ACC112 (cell line): ENCODE measurements around the gene DSC2.
"Not testable (repeated sequence)": the region's sequence is repeated elsewhere in the genome, so short reads cannot be mapped to it uniquely, and the experiment has no call there.

ENCODE experiments used
- H2AFZ ChIP-seq: fragments of 200-600 bp; sonication (generic); one replicate; pipeline ENCODE4 v1.6.0; 2017; ENCODE audit warnings: antibody characterized with exemption, low read length; ENCODE audit not compliant: unreplicated experiment
- H3K27ac ChIP-seq: fragments of 200-600 bp; sonication (generic); 2 replicates; pipeline ENCODE4 v1.5.1; 2014; ENCODE audit warnings: low read depth, mild to moderate bottlenecking, antibody characterized with exemption, low read length, moderate library complexity
- H3K27me3 ChIP-seq: fragments of 200-600 bp; sonication (generic); 2 replicates; pipeline ENCODE4 v1.6.1; 2014; ENCODE audit warnings: mild to moderate bottlenecking, antibody characterized with exemption, low read length, moderate library complexity, mixed read lengths; ENCODE audit not compliant: insufficient read depth
- H3K36me3 ChIP-seq: fragments of 200-600 bp; sonication (generic); 2 replicates; pipeline ENCODE4 v1.6.1; 2016; ENCODE audit warnings: mild to moderate bottlenecking, antibody characterized with exemption, low read length, moderate library complexity, mixed read lengths; ENCODE audit not compliant: insufficient read depth
- H3K4me1 ChIP-seq: fragments of 200-600 bp; sonication (generic); one replicate; pipeline ENCODE4 v1.6.1; 2016; ENCODE audit warnings: low read length, mixed read lengths; ENCODE audit not compliant: insufficient read depth, unreplicated experiment, control insufficient read depth
- H3K4me3 ChIP-seq: fragments of 200-600 bp; sonication (generic); 2 replicates; pipeline ENCODE4 v1.5.1; 2014; ENCODE audit warnings: mild to moderate bottlenecking, low read depth, low read length
- H3K79me2 ChIP-seq: fragments of 200-600 bp; sonication (generic); one replicate; pipeline ENCODE4 v1.6.0; 2016; ENCODE audit warnings: low read length; ENCODE audit not compliant: control insufficient read depth, unreplicated experiment, insufficient read depth

The DSC2 gene

GRCh38 chr18:31015715-31016434, 86.3 kb downstream of the DSC2 start:
- no peak overlapping the region for H2AFZ ChIP-seq
- H3K4me3 ChIP-seq: no peak overlapping the region
- no peaks in the 10 kb centered on the region for H3K36me3 ChIP-seq
- H3K27me3 ChIP-seq: no peaks in the 10 kb centered on the region
- H3K4me1 ChIP-seq: no peaks in the 10 kb centered on the region
- no peaks in the 10 kb centered on the region for H3K79me2 ChIP-seq
- no peak overlapping the region for H3K27ac ChIP-seq

GRCh38 chr18:31011455-31011854, 90.8 kb downstream of the DSC2 start:
- not testable (repeated sequence) for H2AFZ ChIP-seq, H3K4me1 ChIP-seq, H3K27me3 ChIP-seq, H3K36me3 ChIP-seq, H3K79me2 ChIP-seq, H3K4me3 ChIP-seq, H3K27ac ChIP-seq

- no peaks in the 10 kb centered on the region for H3K36me3 ChIP-seq
- H3K4me1 ChIP-seq: no peaks in the 10 kb centered on the region
- H3K27me3 ChIP-seq: no peaks in the 10 kb centered on the region
- no peak overlapping the region for H2AFZ ChIP-seq
- no peak overlapping the region for H3K4me3 ChIP-seq
- H3K79me2 ChIP-seq: no peaks in the 10 kb centered on the region
- no peak overlapping the region for H3K27ac ChIP-seq
Measured at GRCh38 chr18:31010601-31011000, 91.6 kb downstream of the DSC2 start.
